Fibroblast of the aortic adventitia (primary cell): ENCODE data around the gene SLC39A3. TPM values are rescaled to one million over a fixed set of nuclear protein-coding genes. Genes with fewer than 3 reads are reported as not detected.

Source experiments
- DNase-seq: peaks from one replicate; pipeline ENCODE4 v3.0.0-alpha.2; 2010; ENCODE audit warnings: low read depth
- H3K4me3 ChIP-seq: 2 replicates; pipeline ENCODE4 v1.5.1; 2011; ENCODE audit warnings: low read depth, mild to moderate bottlenecking, control low read depth, low read length, moderate library complexity
- CTCF ChIP-seq: IDR thresholded peaks from 2 replicates; pipeline ENCODE4 v1.5.1; 2011; ENCODE audit warnings: mild to moderate bottlenecking, low read length, control low read depth, inconsistent platforms; ENCODE audit not compliant: insufficient read depth
- total RNA-seq: library from RNA; depleted of rRNA; stranded (reverse); fragments of >200 nt; gene quantifications from 2 replicates; pipeline ENCODE4 v1.2.3, GENCODE V29; 2012; ENCODE audit warnings: low replicate concordance

The SLC39A3 gene
- total RNA-seq, 1 donor, result 28.4 TPM

GRCh38 chr19:2701361-2702169 is 38.3 kb downstream of the SLC39A3 start:
- DNase-seq, result no peak
- no peak overlapping the region for H3K4me3 ChIP-seq
- no peak for TF ChIP-seq CTCF

GRCh38 chr19:2700660-2701360 is 39.0 kb downstream of the SLC39A3 start:
- H3K4me3 ChIP-seq, result no peak overlapping the region
- TF ChIP-seq CTCF, result no peak
- no peak for DNase-seq

GRCh38 chr19:2699413-2700140 is 40.2 kb downstream of the SLC39A3 start:
- no peak for DNase-seq
- no peak for TF ChIP-seq CTCF
- no peak overlapping the region for H3K4me3 ChIP-seq

- TF ChIP-seq CTCF, result no peak
- DNase-seq, result no peak
- H3K4me3 ChIP-seq, result no peak overlapping the region
Measured at GRCh38 chr19:2694196-2694595, 45.6 kb downstream of the SLC39A3 start.

GRCh38 chr19:2693492-2694160 is 46.2 kb downstream of the SLC39A3 start:
- H3K4me3 ChIP-seq, result no peak overlapping the region
- no peak for TF ChIP-seq CTCF
- DNase-seq, result no peak

- no peak for DNase-seq
- H3K4me3 ChIP-seq, result no peak overlapping the region
- no peak for TF ChIP-seq CTCF
Measured at GRCh38 chr19:2691951-2692350, 47.9 kb downstream of the SLC39A3 start.
